ENCODE data around the gene NOS3. TPM values are rescaled to one million over a fixed set of nuclear protein-coding genes. Genes with fewer than 3 reads are reported as not detected.

The NOS3 gene
- total RNA-seq, 1 donor from 2014 or later = 1.8 TPM

- no peak overlapping the region for H3K27ac Mint-ChIP-seq (ENCODE audit: unreplicated experiment)
These were observed 27.8 kb downstream of the NOS3 start for GRCh38 chr7:151018421-151019129.

GRCh38 chr7:151019130-151019447, 28.3 kb downstream of the NOS3 start:
- Histone ChIP-seq H2AFZ (ENCODE audit: low read depth, low read length) (peak overlapping the region; percentile 63), H3K9ac (ENCODE audit: low read length) (no peak overlapping the region), H3K36me3 (ENCODE audit: insufficient read depth, low read length) (no peaks in the 10 kb centered on the region), H3K4me3 (ENCODE audit: insufficient read depth, low read depth, low read length) (peak overlapping the region; percentile 17), H3K4me1 (ENCODE audit: insufficient read depth, low read length) (peaks cover 15% of the 10 kb centered on the region), H3K27ac (ENCODE audit: low read depth, low read length) (no peak overlapping the region), H3K79me2 (ENCODE audit: insufficient read depth, low read length) (no peaks in the 10 kb centered on the region), H3K9me3 (ENCODE audit: insufficient read depth, low read depth, low read length) (no peaks in the 10 kb centered on the region), H3K4me2 (ENCODE audit: low read length) (peak overlapping the region; percentile 76), H3K27me3 (ENCODE audit: insufficient read depth, low read length) (peaks cover 27% of the 10 kb centered on the region), H4K20me1 (ENCODE audit: insufficient read depth, low read length) (no peaks in the 10 kb centered on the region)
- H3K27ac Mint-ChIP-seq (ENCODE audit: unreplicated experiment) = no peak overlapping the region
- TF ChIP-seq EZH2 (IDR thresholded peaks at IDR 0.05; ENCODE audit: insufficient read depth, low read length) (no peak), CTCF (IDR thresholded peaks at IDR 0.05; ENCODE audit: insufficient read depth, low read depth, low read length) (no peak)
- peaks cover 2% of the 10 kb centered on the region for H3K4me1 Mint-ChIP-seq (ENCODE audit: low read depth, unreplicated experiment)
- H3K4me3 Mint-ChIP-seq (ENCODE audit: unreplicated experiment) = no peak overlapping the region
- FAIRE-seq = no peak
- peaks cover 8% of the 10 kb centered on the region for H3K36me3 Mint-ChIP-seq (ENCODE audit: low read depth, unreplicated experiment)
- H3K9me3 Mint-ChIP-seq (ENCODE audit: unreplicated experiment) = peaks cover 2% of the 10 kb centered on the region
- H3K27me3 Mint-ChIP-seq (ENCODE audit: low read depth, unreplicated experiment) = peaks cover 50% of the 10 kb centered on the region
- no peak for DNase-seq (ENCODE audit: low read depth)

More at GRCh38 chr7:151018421-151019129, 27.8 kb downstream of the NOS3 start:
- TF ChIP-seq CTCF (IDR thresholded peaks at IDR 0.05; ENCODE audit: insufficient read depth, low read depth, low read length) = no peak
- TF ChIP-seq EZH2 (IDR thresholded peaks at IDR 0.05; ENCODE audit: insufficient read depth, low read length) = peak; percentile 85
- peaks cover 8% of the 10 kb centered on the region for H3K36me3 Mint-ChIP-seq (ENCODE audit: low read depth, unreplicated experiment)
- no peak for DNase-seq (ENCODE audit: low read depth)
- Histone ChIP-seq H3K27me3 (ENCODE audit: insufficient read depth, low read length) (peaks cover 27% of the 10 kb centered on the region), H3K27ac (ENCODE audit: low read depth, low read length) (no peak overlapping the region), H3K4me3 (ENCODE audit: insufficient read depth, low read depth, low read length) (peak overlapping the region; percentile 20), H4K20me1 (ENCODE audit: insufficient read depth, low read length) (no peaks in the 10 kb centered on the region), H3K4me2 (ENCODE audit: low read length) (peak overlapping the region; percentile 76), H3K36me3 (ENCODE audit: insufficient read depth, low read length) (no peaks in the 10 kb centered on the region), H3K9ac (ENCODE audit: low read length) (no peak overlapping the region), H3K9me3 (ENCODE audit: insufficient read depth, low read depth, low read length) (no peaks in the 10 kb centered on the region), H3K79me2 (ENCODE audit: insufficient read depth, low read length) (no peaks in the 10 kb centered on the region), H3K4me1 (ENCODE audit: insufficient read depth, low read length) (peaks cover 20% of the 10 kb centered on the region), H2AFZ (ENCODE audit: low read depth, low read length) (peak overlapping the region; percentile 63)
- H3K4me3 Mint-ChIP-seq (ENCODE audit: unreplicated experiment) = peak overlapping the region; percentile 64
- peaks cover 50% of the 10 kb centered on the region for H3K27me3 Mint-ChIP-seq (ENCODE audit: low read depth, unreplicated experiment)
- FAIRE-seq = no peak
- peaks cover 2% of the 10 kb centered on the region for H3K4me1 Mint-ChIP-seq (ENCODE audit: low read depth, unreplicated experiment)
- peaks cover 2% of the 10 kb centered on the region for H3K9me3 Mint-ChIP-seq (ENCODE audit: unreplicated experiment)

GRCh38 chr7:151020231-151020630, 29.4 kb downstream of the NOS3 start:
- DNase-seq (ENCODE audit: low read depth) = no peak
- Mint-ChIP-seq H3K4me1 (ENCODE audit: low read depth, unreplicated experiment) (peaks cover 2% of the 10 kb centered on the region), H3K4me3 (ENCODE audit: unreplicated experiment) (no peak overlapping the region), H3K27ac (ENCODE audit: unreplicated experiment) (no peak overlapping the region), H3K27me3 (ENCODE audit: low read depth, unreplicated experiment) (peaks cover 42% of the 10 kb centered on the region), H3K36me3 (ENCODE audit: low read depth, unreplicated experiment) (peaks cover 3% of the 10 kb centered on the region), H3K9me3 (ENCODE audit: unreplicated experiment) (peaks cover 2% of the 10 kb centered on the region)
- H2AFZ ChIP-seq (ENCODE audit: low read depth, low read length) = no peak overlapping the region
- no peaks in the 10 kb centered on the region for H3K79me2 ChIP-seq (ENCODE audit: insufficient read depth, low read length)
- H3K4me2 ChIP-seq (ENCODE audit: low read length) = no peak overlapping the region
- peaks cover 13% of the 10 kb centered on the region for H3K4me1 ChIP-seq (ENCODE audit: insufficient read depth, low read length)
- H3K27ac ChIP-seq (ENCODE audit: low read depth, low read length) = no peak overlapping the region
- H3K9ac ChIP-seq (ENCODE audit: low read length) = no peak overlapping the region
- TF ChIP-seq EZH2 (IDR thresholded peaks at IDR 0.05; ENCODE audit: insufficient read depth, low read length) = no peak
- no peak for TF ChIP-seq CTCF (IDR thresholded peaks at IDR 0.05; ENCODE audit: insufficient read depth, low read depth, low read length)
- peaks cover 29% of the 10 kb centered on the region for H3K27me3 ChIP-seq (ENCODE audit: insufficient read depth, low read length)
- no peaks in the 10 kb centered on the region for H4K20me1 ChIP-seq (ENCODE audit: insufficient read depth, low read length)
- H3K4me3 ChIP-seq (ENCODE audit: insufficient read depth, low read depth, low read length) = no peak overlapping the region
- H3K9me3 ChIP-seq (ENCODE audit: insufficient read depth, low read depth, low read length) = no peaks in the 10 kb centered on the region
- FAIRE-seq = no peak
- H3K36me3 ChIP-seq (ENCODE audit: insufficient read depth, low read length) = no peaks in the 10 kb centered on the region

Data from astrocyte (in vitro differentiated cells and primary cell).